ENCODE results near the gene AFM. TPM values are rescaled to one million over a fixed set of nuclear protein-coding genes. Genes with fewer than 3 reads are reported as not detected.

AFM gene
- total RNA-seq, 6 experiments from 2014 or later = not detected

DNA sequence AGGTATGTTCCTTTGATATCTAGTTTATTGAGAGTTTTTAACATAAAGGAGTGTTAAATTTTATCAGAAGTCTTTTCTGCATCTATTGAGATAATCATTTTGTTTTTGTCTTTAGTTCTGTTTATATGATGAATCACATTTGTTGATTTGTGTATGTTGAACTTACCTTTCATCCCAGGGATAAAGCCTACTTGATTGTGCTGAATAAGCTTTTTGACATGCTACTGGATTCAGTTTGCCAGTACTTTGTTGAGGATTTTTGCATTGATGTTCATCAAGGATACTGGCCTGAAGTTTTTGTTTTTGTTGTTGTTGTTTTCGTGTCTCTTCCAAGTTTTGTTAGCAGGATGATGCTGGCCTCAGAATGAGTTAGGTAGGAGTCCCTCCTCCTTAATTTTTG lies 10.8 kb upstream of the AFM start:
- peaks cover 18% of the 10 kb centered on the region for H3K27me3 Mint-ChIP-seq (ENCODE audit: insufficient read depth)

DNA sequence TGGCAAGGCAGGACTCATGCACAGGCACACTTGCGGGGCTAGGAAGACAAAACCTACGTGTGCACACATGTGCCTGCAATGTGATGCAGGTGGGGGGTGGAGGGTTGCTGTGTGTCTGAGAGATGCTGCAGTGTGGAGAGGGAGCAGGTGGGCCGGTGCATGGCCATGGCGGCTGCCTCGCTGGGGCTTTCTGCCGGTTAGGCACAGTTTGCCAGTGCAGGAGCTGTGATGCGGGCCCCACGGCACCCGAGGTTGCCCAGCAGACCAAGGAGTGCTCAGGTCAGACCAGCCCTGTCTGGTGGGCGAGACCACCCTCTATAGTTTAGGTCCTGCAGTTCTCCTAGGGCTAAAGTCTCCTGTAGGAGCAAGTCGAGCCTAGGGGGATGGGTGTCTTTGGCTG lies 4.4 kb upstream of the AFM start:
- peaks cover 4% of the 10 kb centered on the region; the same call in 1 of the 2 replicates for H3K36me3 Mint-ChIP-seq (ENCODE audit: low read depth)
- peaks cover 16% of the 10 kb centered on the region for H3K9me3 Mint-ChIP-seq
- DNase-seq = no peak
- H3K4me3 Mint-ChIP-seq = no peak overlapping the region
- TF ChIP-seq, protein P1, sequence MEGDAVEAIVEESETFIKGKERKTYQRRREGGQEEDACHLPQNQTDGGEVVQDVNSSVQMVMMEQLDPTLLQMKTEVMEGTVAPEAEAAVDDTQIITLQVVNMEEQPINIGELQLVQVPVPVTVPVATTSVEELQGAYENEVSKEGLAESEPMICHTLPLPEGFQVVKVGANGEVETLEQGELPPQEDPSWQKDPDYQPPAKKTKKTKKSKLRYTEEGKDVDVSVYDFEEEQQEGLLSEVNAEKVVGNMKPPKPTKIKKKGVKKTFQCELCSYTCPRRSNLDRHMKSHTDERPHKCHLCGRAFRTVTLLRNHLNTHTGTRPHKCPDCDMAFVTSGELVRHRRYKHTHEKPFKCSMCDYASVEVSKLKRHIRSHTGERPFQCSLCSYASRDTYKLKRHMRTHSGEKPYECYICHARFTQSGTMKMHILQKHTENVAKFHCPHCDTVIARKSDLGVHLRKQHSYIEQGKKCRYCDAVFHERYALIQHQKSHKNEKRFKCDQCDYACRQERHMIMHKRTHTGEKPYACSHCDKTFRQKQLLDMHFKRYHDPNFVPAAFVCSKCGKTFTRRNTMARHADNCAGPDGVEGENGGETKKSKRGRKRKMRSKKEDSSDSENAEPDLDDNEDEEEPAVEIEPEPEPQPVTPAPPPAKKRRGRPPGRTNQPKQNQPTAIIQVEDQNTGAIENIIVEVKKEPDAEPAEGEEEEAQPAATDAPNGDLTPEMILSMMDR (IDR thresholded peaks at IDR 0.05) = no peak
- H3K27me3 Mint-ChIP-seq (ENCODE audit: insufficient read depth) = peaks cover 20% of the 10 kb centered on the region
- H3K27ac Mint-ChIP-seq = no peak overlapping the region
- no peaks in the 10 kb centered on the region for H3K4me1 Mint-ChIP-seq (ENCODE audit: low read depth)

More for the DNA sequence above, 10.8 kb upstream of the AFM start:
- TF ChIP-seq, protein P1 (IDR thresholded peaks at IDR 0.05) = no peak
- Mint-ChIP-seq H3K36me3 (ENCODE audit: low read depth) (peaks cover 4% of the 10 kb centered on the region; the same call in 1 of the 2 replicates), H3K9me3 (peaks cover 16% of the 10 kb centered on the region), H3K4me1 (ENCODE audit: low read depth) (no peaks in the 10 kb centered on the region), H3K4me3 (no peak overlapping the region), H3K27ac (no peak overlapping the region)
- DNase-seq = no peak

DNA sequence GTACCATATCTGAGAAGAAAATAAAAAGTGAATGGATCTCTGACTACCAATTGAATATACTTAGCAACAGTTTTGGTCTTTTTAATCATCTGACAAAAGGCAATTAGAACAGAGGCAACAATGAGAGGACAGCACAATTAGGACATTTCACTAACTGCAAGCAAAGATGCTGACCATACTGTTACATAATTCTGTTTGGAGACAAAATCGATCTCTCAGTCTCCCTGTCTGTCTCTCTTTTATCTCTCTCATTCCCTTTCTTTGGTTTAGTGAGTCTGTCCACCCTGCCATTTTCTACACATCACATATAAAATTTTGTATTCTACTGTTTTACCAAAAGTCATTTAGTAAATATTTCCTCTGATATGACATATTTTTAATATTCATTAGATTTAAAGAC lies 2.2 kb upstream of the AFM start:
- TF ChIP-seq, protein P1 (IDR thresholded peaks at IDR 0.05) = no peak
- DNase-seq = no peak
- no peaks in the 10 kb centered on the region; the same call in none of the 2 replicates for H3K9me3 Mint-ChIP-seq
- no peaks in the 10 kb centered on the region for H3K4me1 Mint-ChIP-seq (ENCODE audit: low read depth)
- H3K27ac Mint-ChIP-seq = no peak overlapping the region
- peaks cover 17% of the 10 kb centered on the region for H3K27me3 Mint-ChIP-seq (ENCODE audit: insufficient read depth)
- H3K36me3 Mint-ChIP-seq (ENCODE audit: low read depth) = no peaks in the 10 kb centered on the region
- H3K4me3 Mint-ChIP-seq = no peak overlapping the region

DNA sequence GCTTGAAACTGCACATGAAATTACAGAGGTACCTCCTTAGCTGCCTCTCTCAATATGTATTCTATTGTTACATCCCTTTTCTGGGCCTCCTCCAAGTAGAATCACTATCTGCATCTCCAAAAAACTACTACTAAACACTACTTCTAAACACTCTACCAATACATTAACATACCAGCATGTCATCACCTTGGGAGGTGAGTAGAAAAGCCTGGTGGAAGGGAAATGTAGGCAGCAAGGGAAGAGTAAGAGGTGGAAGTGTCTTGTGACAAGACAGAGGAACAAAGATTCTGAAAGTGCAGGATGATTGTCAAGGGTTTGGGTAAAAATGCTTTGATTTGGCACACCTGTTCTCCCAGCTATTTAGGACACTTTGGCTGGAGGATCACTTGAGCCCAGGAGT lies 3.5 kb downstream of the AFM start:
- Mint-ChIP-seq H3K4me3 (no peak overlapping the region), H3K27ac (no peak overlapping the region), H3K9me3 (no peaks in the 10 kb centered on the region), H3K4me1 (ENCODE audit: low read depth) (no peaks in the 10 kb centered on the region), H3K36me3 (ENCODE audit: low read depth) (no peaks in the 10 kb centered on the region), H3K27me3 (ENCODE audit: insufficient read depth) (peaks cover 20% of the 10 kb centered on the region)
- DNase-seq = no peak
- TF ChIP-seq, protein P1 (IDR thresholded peaks at IDR 0.05) = no peak

DNA sequence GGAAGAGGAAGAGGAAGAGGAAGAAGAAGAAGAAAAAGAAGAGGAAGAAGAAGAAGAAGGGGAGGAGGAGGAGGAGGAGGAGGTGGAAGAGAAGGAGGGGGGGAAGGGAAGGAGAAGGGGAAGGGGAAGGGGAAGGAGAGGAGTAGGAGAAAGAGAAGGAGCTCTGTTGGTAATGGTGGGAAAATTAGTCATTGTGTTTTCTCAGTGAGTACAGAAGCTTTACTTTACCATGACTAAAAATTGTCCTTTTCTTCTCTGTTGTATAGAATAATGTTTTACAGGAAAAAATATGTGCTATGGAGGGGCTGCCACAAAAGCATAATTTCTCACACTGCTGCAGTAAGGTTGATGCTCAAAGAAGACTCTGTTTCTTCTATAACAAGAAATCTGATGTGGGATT lies 4.1 kb downstream of the AFM start:
- TF ChIP-seq, protein P1 (IDR thresholded peaks at IDR 0.05) = no peak
- no peaks in the 10 kb centered on the region for H3K4me1 Mint-ChIP-seq (ENCODE audit: low read depth)

DNA sequence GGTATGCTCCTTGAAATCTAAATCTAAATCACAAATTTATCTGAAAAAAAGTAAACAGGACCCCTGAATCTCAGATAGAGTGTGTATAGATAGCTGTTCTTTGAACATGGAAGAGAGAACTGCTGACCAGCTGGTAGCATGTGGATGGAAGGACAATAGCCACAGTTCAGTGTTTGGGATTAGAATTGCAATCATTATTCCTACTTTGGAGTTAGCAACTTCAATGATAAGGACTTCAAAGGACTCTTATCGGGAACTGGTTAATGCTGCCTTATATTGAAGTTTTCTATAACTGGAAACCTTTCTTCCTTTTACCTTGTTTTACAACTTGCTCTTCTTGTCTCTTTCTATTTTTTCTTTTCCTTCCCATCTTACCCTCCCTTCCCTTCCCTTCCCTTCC lies 5.0 kb downstream of the AFM start:
- Mint-ChIP-seq H3K27ac (no peak overlapping the region), H3K4me1 (ENCODE audit: low read depth) (no peaks in the 10 kb centered on the region), H3K36me3 (ENCODE audit: low read depth) (no peaks in the 10 kb centered on the region), H3K27me3 (ENCODE audit: insufficient read depth) (peaks cover 16% of the 10 kb centered on the region), H3K9me3 (no peaks in the 10 kb centered on the region), H3K4me3 (no peak overlapping the region)
- no peak for DNase-seq
- TF ChIP-seq, protein P1 (IDR thresholded peaks at IDR 0.05) = no peak

More for the DNA sequence above, 4.1 kb downstream of the AFM start:
- no peak overlapping the region for H3K27ac Mint-ChIP-seq
- H3K9me3 Mint-ChIP-seq = no peaks in the 10 kb centered on the region
- DNase-seq = no peak
- no peak overlapping the region for H3K4me3 Mint-ChIP-seq
- peaks cover 20% of the 10 kb centered on the region for H3K27me3 Mint-ChIP-seq (ENCODE audit: insufficient read depth)
- no peaks in the 10 kb centered on the region for H3K36me3 Mint-ChIP-seq (ENCODE audit: low read depth)
